Activated CD4-positive, alpha-beta T cell treated with anti-CD3 and anti-CD28 coated beads, Interleukin-2, amount 50 U/mL, for 48 hours (primary cell): Measurements from ENCODE around the gene SNAP29.
"Not testable (repeated sequence)": the region's sequence is repeated elsewhere in the genome, so short reads cannot be mapped to it uniquely, and the experiment has no call there.

ENCODE experiments used
- DNase-seq, 2 experiments: peaks; one replicate each; pipeline ENCODE4 v3.0.0-alpha.2; 2020

SNAP29 gene

GRCh38 chr22:20858615-20859416, at the start of gene SNAP29, which contains the start of gene PI4KA:
SNAP29 (plus strand) TSS chr22:20859007; CDS start chr22:20859111, 104 bp downstream.
PI4KA (minus strand) TSS chr22:20858811; CDS start chr22:20858725, 86 bp downstream.
- peak; percentile 98 to 99 for DNase-seq

DNA sequence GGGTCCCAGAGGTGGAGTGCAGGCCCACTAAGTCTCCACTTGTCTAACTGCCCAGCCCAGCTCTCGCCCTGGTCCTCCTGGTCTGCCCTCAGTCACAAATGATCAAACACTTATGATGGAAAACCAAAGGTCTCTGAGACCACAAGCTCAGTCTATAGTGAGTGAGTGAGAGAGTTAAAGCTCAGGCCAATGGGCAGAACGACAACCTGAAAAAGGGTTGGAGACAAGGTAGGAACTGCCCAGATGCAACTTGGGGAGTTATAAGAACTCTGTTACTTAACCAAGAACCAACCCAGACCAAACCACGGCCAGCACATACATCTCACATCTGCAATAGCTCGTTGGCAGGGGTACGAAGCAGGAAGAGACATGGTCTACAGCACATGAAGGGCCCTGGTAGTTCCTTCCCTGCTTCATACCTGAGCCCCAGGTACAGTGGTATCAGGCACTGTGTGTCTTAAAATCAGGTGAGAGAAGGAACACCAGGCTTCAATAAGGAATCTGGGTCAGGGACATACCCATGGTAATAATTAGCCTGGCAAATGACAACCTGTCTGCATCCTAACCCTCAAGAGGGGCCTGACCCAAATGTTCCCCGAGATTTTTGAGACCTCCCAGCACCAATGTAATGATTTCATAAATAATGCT, 49.1 kb upstream of the SNAP29 start:
- DNase-seq = no peak

DNA sequence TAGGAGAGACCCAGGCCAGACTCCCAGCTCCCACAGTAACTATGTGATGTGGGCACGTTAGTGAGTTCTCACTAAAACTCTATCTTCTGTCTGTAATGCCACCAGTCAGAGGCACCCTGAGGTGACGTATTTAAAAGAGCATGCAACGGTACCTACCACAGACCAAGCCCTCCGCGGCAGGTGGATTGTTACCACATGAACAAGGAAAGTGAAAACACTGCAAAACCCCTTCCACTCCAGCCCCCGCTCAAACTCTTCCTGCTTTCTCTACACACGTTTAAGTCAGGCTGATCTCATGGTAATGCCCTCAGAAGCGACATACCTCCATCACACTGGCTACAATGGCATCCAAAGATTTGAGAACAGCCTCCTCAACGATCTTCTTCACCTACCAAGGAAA, 48.2 kb upstream of the SNAP29 start:
- peak; percentile 5 to 9 for DNase-seq

GRCh38 chr22:20811171-20811570, 47.6 kb upstream of the SNAP29 start:
- no peak for DNase-seq

- no peak for DNase-seq
These were observed 46.7 kb upstream of the SNAP29 start for GRCh38 chr22:20811971-20812660.

DNA sequence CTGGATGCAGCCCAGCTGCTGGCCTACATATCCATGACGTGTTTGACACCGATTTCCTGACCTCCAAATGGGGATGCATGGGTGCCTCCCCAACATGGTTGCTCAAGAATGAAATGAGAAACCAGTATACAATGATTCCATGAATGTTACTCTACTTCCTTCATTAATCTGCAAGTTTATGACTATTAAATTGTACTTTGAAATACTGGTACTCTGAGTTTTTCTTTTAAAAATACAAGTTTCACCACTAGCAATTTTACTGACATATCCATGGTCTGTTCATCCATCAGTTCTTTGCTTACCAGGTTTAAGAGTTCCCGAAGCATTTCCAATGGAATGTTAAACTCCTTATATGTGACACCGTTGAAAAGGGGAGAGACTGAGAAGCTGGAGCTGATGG, 45.8 kb upstream of the SNAP29 start:
- no peak for DNase-seq

GRCh38 chr22:20814221-20814808, 44.5 kb upstream of the SNAP29 start:
- DNase-seq = no peak

- DNase-seq = no peak
These were observed 43.2 kb upstream of the SNAP29 start for GRCh38 chr22:20815477-20816050.

DNA sequence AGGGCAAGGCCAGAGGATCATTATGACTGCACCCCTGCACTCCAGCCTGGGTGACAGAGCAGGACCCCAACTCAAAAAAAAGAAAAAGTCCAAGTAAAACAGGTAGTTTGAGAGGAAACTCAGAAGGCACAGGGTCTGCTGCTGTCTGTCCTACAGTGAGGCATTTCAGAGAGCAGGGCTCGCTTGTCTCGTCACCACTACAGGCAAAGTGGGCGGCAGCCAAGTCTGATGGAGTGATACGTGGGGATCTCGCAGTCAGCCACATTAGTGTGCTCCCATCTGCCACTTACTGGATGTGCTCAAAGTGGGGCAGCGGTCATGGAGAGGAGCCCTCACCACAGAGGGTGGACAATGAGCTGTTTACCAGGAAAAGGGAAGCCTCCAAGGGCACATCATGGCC, 42.2 kb upstream of the SNAP29 start:
- DNase-seq = no peak

DNA sequence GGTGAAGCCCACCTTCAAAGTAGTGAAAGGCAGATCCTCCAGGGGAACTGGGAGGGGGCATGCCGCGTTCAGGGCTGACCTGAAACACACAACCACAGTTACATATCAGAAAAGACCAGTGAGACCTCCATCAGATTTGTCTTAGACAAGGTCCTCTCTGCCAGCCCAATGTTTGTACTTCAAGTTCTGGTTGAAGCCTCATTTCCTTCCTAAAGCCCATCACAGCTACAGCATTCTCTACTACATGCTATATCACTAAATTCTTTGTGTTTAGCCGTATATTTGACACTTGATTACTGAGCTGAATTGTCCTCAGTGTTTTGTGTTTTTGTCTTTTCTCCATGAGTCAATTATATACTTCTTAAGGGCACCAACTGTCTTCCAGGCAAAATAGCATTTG, 40.3 kb upstream of the SNAP29 start:
- no peak for DNase-seq

DNA sequence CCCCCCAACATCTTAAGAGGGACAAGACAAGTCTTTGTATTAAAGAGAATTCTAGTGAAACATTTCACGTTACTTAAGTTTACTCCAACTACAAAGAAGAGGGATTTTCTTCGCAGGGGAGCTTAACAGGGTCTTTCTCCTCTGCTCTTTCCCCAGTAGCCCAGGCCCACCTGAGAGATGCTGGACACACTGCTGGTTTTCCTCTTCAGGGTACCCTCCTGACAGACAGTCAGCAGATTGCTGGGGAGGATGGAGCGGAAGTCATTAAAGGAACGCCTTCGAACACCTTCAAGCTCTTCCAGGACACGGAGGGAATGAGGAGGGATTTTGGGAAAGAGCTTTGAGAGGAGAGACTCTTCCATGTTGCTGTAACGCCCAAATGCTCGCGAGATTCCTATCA, 39.3 kb upstream of the SNAP29 start:
- no peak for DNase-seq

- DNase-seq = not testable (repeated sequence)
These were observed 37.0 kb upstream of the SNAP29 start for GRCh38 chr22:20821717-20822239.

GRCh38 chr22:20822240-20822639, 36.6 kb upstream of the SNAP29 start:
- DNase-seq = no peak

- no peak for DNase-seq
These were observed 35.5 kb upstream of the SNAP29 start for GRCh38 chr22:20823264-20823663.

DNA sequence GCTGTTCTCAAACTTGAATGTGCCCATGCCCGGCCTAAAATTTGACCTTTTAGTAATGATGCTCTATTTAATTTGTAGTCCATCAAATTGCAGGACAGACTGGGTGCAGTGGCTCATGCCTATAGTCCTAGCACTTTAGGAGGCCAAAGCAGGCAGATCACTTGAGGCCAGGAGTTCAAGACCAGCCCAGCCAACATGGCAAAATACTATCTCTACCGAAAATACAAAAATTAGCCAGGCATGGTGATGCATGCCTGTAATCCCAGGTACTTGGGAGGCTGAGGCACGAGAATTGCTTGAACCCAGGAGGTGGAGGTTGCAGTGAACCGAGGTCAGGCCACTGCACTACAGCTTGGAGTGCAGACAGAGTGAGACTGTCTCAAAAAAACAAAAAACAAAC, 33.6 kb upstream of the SNAP29 start:
- DNase-seq = not testable (repeated sequence)

- DNase-seq = no peak
These were observed 33.2 kb upstream of the SNAP29 start for GRCh38 chr22:20825624-20826023.

- not testable (repeated sequence) for DNase-seq
These were observed 32.2 kb upstream of the SNAP29 start for GRCh38 chr22:20826373-20827152.

GRCh38 chr22:20829491-20830134, 29.2 kb upstream of the SNAP29 start:
- DNase-seq = no peak

GRCh38 chr22:20833225-20833665, 25.6 kb upstream of the SNAP29 start:
- DNase-seq = no peak

DNA sequence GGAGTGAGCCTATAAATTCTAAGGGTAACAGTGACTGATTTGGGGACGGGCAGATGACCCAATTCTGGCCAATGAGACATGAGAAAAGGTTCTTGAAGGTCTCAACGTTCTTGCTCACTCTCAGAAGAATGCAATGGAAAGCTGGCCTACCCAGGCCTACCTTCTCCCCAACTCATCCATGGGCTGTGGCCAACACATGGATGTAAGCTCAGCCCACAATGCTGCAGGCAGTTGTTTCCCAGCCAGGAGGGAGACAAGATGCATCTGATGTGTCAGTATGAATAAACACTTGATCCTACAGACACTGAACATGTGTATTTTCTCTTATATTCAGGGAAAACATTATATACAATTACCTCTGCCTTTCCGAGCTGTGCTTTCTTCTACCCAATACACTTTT, 24.6 kb upstream of the SNAP29 start:
- no peak for DNase-seq

DNA sequence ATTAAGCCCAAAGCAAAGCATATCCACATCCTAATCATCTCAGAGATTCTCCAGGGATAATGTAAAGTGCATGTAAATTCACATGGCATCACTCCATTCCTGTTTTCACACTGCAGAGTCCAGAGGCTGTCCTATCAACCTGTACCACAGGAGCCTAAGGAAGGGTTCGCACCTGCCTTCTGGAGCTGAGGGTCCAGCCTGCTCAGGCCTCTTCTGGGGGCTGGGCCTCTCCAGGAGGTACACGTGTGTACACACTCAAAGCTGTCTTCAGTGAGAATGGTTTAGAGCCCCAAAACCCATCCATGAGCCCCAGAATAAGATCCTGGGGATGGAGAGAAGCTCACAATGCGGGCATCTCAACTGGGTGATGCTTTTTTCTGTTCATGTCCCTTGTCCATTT, 24.1 kb upstream of the SNAP29 start:
- DNase-seq = no peak
